Measurements from ENCODE around the gene PPARA.

GRCh38 chr22:46122980-46123693 is 27.2 kb upstream of the PPARA start:
- TF ChIP-seq POLR2A (IDR thresholded peaks at IDR 0.05; ENCODE audit: low read depth, low read length) (no peak), CTCF (conservative IDR thresholded peaks at IDR 0.05; ENCODE audit: low read depth, low read length) (no peak), SMC3 (IDR thresholded peaks at IDR 0.05; ENCODE audit: low read depth, low read length) (no peak), RAD21 (IDR thresholded peaks at IDR 0.05; ENCODE audit: low read length) (no peak), ELK1 (IDR thresholded peaks at IDR 0.05; ENCODE audit: borderline replicate concordance, low read depth, low read length) (no peak), MAZ (IDR thresholded peaks at IDR 0.05; ENCODE audit: borderline replicate concordance, low read depth, low read length) (no peak)

Data from IMR-90 (cell line).